ENCODE results near the gene AP4M1. TPM values are rescaled to one million over a fixed set of nuclear protein-coding genes. Genes with fewer than 3 reads are reported as not detected.

Gene AP4M1
- polyA plus RNA-seq, 1 donor from 2014 or later: 100 TPM

- H3K4me3 ChIP-seq (ENCODE audit: low read length): no peak overlapping the region
- no peak for TF ChIP-seq POLR2AphosphoS5 (IDR thresholded peaks at IDR 0.05)
- H3K79me2 ChIP-seq (replicated peaks; ENCODE audit: insufficient read depth, low read length): no peaks in the 10 kb centered on the region
- H3K4me2 ChIP-seq (ENCODE audit: low read length): no peak overlapping the region
- H3K9ac ChIP-seq (ENCODE audit: low read length): no peak overlapping the region
- no peaks in the 10 kb centered on the region for H3K27me3 ChIP-seq (ENCODE audit: insufficient read depth, low read depth, low read length)
- no peak overlapping the region for H3K27ac ChIP-seq (ENCODE audit: low read length)
- no peaks in the 10 kb centered on the region for H3K36me3 ChIP-seq (ENCODE audit: insufficient read depth, low read length)
- no peaks in the 10 kb centered on the region for H3F3A ChIP-seq (ENCODE audit: insufficient read depth, low read length, poor library complexity, severe bottlenecking)
- no peaks in the 10 kb centered on the region for H3K9me2 ChIP-seq (ENCODE audit: insufficient read depth, low read length)
- no peaks in the 10 kb centered on the region for H3K9me3 ChIP-seq (ENCODE audit: low read length)
- no peaks in the 10 kb centered on the region for H4K20me1 ChIP-seq (ENCODE audit: insufficient read depth)
- no peak overlapping the region for H2AFZ ChIP-seq (ENCODE audit: low read depth, low read length)
These were observed 5.8 kb downstream of the AP4M1 start for GRCh38 chr7:100107125-100107737.

DNA sequence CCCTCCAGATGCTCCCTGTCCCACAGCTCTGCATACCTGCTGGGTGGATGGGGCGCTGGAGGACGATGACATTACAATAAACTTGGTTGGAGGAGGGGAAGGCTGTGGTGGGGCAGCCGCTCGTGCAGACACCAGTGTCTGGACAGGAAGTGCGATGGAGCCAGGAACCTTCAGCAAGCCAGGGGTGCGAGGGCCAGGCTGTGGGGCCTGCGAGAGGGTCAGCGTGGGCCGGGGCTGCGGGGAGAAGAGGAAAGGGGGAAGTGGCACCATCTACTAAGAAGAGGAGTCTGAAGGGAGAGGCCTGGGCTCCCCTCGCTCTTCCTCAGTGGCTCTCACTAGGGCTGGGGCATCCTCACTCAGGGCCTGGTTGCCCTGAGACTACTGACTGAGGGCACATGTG lies 6.4 kb downstream of the AP4M1 start:
- Histone ChIP-seq H3K9ac (ENCODE audit: low read length) (no peak overlapping the region), H3K9me3 (ENCODE audit: low read length) (no peaks in the 10 kb centered on the region), H3K36me3 (ENCODE audit: insufficient read depth, low read length) (no peaks in the 10 kb centered on the region), H3K4me2 (ENCODE audit: low read length) (no peak overlapping the region), H2AFZ (ENCODE audit: low read depth, low read length) (no peak overlapping the region), H3K9me2 (ENCODE audit: insufficient read depth, low read length) (no peaks in the 10 kb centered on the region), H3K4me3 (ENCODE audit: low read length) (no peak overlapping the region), H4K20me1 (ENCODE audit: insufficient read depth) (no peaks in the 10 kb centered on the region), H3K27ac (ENCODE audit: low read length) (no peak overlapping the region), H3F3A (ENCODE audit: insufficient read depth, low read length, poor library complexity, severe bottlenecking) (no peaks in the 10 kb centered on the region), H3K79me2 (replicated peaks; ENCODE audit: insufficient read depth, low read length) (no peaks in the 10 kb centered on the region), H3K27me3 (ENCODE audit: insufficient read depth, low read depth, low read length) (no peaks in the 10 kb centered on the region)
- no peak for TF ChIP-seq TAF1 (IDR thresholded peaks at IDR 0.05; ENCODE audit: low read depth)
- no peak for TF ChIP-seq CTCF (IDR thresholded peaks at IDR 0.05; ENCODE audit: poor library complexity, severe bottlenecking)
- no peak for TF ChIP-seq RAD21 (conservative IDR thresholded peaks at IDR 0.05)
- TF ChIP-seq EZH2 (IDR thresholded peaks at IDR 0.05; ENCODE audit: borderline replicate concordance, insufficient read depth, low read length, poor library complexity, severe bottlenecking): no peak
- TF ChIP-seq MXI1 (conservative IDR thresholded peaks at IDR 0.05; ENCODE audit: poor library complexity, severe bottlenecking): no peak
- no peak for TF ChIP-seq SMC3 (conservative IDR thresholded peaks at IDR 0.05; ENCODE audit: poor library complexity)
- TF ChIP-seq REST (IDR thresholded peaks at IDR 0.05; ENCODE audit: borderline replicate concordance): no peak
- no peak for TF ChIP-seq EP300 (conservative IDR thresholded peaks at IDR 0.05; ENCODE audit: poor library complexity, severe bottlenecking)
- TF ChIP-seq POLR2AphosphoS5 (IDR thresholded peaks at IDR 0.05): no peak
